Ramos (cell line): ENCODE measurements around the gene STON1.
"Not testable (repeated sequence)": the region's sequence is repeated elsewhere in the genome, so short reads cannot be mapped to it uniquely, and the experiment has no call there.

Experiments
- in situ Hi-C: fragments of 300-500 bp; cut with MboI; formaldehyde crosslinking; loops from one replicate; pipeline ENCODE4 v1.14.3; 2022; ENCODE audit warnings: low sequenced_read_pairs; ENCODE audit not compliant: unreplicated experiment

The STON1 gene, protein sequence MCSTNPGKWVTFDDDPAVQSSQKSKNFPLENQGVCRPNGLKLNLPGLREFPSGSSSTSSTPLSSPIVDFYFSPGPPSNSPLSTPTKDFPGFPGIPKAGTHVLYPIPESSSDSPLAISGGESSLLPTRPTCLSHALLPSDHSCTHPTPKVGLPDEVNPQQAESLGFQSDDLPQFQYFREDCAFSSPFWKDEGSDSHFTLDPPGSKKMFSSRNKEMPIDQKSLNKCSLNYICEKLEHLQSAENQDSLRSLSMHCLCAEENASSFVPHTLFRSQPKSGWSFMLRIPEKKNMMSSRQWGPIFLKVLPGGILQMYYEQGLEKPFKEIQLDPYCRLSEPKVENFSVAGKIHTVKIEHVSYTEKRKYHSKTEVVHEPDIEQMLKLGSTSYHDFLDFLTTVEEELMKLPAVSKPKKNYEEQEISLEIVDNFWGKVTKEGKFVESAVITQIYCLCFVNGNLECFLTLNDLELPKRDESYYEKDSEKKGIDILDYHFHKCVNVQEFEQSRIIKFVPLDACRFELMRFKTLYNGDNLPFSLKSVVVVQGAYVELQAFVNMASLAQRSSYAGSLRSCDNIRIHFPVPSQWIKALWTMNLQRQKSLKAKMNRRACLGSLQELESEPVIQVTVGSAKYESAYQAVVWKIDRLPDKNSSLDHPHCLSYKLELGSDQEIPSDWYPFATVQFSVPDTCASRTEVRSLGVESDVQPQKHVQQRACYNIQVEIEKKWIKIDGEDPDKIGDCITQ

DNA sequence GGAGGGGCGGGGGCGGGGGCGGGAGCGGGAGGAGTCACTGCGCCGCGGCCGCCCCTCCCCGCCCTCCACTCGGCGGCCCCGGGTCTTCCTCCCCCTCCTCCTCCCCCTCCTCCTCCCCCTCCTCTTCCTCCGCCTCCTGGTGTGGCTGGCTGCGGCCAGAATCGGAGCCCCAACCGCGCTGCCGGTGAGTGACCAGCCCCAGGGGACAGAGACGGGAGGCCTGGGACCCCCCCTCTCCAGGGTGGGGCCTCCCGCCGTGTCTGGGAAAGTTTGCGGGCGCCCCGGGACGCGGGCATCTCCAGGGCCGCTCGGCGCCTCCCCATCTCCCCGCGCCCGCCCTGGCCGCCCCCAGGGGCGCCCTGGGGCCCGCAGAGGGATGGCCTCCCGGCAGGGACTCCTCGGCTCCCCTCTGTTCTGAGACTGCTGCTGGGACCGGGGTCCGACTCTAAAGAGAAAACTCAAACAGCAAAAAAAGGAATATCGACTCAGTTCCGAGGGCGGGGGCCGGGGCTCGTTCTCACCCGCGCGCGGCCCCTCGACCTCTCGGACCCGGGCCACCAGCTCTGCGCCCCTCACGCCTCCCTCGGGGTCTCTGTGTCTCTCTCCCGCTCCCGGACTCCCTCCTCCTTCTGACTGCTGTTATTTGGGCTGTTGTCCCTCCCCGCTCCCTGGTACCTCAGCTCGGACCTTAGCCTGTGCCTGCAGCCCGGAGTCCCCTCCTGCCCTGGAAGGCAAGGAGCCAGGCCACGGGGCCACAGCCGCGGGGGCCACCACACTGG lies at the start of gene STON1:
STON1 (plus strand) TSS at position 122 of the 779 bp plus-strand sequence. CDS start 50,480 bp downstream, outside the sequence.
- in situ Hi-C loops = no loop called here

DNA sequence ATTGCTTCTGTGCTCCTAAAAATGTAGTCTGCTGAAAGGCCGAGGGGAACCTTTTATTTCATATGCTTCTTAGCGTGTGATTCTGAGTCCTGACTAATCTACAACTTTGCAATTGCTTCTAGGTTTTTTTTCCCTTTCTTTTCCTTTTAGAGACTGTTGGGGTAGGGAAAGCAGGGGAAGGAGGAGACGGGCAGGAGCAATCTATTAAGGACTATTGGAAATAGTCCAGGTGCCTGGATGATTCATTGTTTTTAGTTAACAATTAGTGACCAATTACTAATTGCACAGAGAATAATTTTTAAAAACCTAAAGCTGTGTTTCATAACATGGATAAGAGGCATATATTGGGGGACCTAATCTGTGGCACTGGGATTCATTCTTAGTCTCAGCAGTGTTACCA lies 49.4 kb upstream of the STON1 start:
- in situ Hi-C loops = no loop called here

DNA sequence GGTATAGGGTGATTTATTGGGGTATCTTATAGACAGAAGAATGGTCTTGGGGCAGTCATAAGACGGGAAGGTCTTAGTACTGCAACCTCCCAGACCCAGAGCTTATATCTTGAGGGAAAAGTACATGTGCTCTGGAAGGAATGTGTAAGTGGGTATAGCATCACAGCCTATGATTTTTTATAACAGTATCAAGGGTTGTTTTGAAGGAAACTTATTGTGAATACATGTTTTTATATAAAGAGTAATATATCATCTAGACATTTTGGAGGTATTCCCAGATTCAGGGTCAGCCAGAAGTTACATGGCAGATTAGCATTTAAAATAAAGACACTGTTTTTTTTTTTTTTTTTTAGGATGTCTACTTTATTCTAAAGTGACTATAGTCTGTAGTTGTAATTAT lies 47.6 kb upstream of the STON1 start:
- in situ Hi-C loops = no loop called here

DNA sequence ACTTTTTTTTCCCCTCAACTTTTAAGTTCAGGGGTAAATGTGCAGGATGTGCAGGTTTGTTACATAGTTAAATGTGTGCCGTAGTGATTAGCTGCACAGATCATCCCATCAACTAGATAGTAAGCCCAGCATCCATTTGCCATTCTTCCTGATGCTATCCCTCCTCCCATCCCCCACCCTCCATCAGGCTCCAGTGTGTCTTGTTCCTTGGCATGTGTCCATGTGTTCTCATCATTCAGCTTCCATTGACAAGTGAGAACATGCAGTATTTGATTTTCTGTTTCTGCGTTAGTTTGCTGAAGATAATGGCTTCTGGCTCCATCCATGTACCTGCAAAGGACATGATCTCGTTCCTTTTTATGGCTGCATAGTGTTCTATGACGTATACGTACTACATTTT lies 47.2 kb upstream of the STON1 start:
- in situ Hi-C loops = no loop called here

DNA sequence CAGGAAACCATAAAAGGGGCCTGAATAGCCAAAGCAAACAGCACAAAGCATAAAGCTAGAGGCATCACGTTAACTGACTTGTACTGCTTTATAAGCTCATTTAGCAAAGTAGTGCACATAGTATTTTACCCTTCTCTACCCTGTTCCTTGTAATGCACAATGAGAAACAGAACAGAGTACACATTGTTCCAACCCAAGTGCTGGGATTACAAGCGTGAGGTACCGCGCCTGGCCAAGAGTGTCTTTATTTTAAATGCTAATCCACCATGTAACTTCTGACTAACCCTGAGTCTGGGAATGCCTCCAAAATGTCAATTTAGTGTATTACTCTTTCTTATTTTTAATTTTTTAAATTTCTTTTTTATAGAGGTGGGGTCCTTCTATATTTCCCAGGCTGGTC lies 46.4 kb upstream of the STON1 start:
- in situ Hi-C loops = no loop called here

DNA sequence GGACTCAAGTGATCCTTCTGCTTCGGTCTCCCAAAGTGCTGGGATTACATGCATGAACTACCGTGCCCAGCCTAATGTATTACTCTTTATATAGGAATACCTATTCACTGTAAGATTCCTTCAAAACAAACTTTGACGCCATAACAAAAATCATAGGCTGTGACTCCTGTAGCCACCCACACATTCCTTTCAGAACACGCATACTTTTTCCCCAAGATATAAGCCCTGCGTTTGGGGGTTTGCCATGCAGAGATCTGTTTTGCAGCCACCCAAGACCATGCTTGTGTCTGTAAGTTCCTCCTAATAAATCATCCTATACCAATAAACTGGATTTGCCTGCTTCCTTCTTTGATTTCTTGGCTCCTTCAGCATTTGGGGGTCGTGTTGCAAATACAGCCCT lies 46.0 kb upstream of the STON1 start:
- in situ Hi-C loops = no loop called here

DNA sequence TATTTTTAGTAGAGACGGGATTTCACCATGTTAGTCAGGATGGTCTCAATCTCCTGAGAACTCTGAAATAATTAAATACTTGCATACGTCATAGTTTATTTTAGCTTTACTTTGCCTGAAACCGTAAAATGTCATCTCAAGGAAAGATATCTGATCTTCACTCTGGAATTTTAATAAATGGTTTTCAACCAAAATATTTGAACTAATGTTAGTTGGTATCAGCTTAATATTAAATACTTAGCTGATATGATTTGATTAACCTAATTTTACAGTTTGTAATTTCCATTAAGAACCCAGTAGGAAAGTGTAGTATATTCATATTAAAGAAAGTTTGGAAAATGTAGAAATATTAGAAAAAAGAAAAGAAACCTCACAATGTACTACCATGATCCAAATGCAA lies 41.4 kb upstream of the STON1 start:
- in situ Hi-C loops = no loop called here

DNA sequence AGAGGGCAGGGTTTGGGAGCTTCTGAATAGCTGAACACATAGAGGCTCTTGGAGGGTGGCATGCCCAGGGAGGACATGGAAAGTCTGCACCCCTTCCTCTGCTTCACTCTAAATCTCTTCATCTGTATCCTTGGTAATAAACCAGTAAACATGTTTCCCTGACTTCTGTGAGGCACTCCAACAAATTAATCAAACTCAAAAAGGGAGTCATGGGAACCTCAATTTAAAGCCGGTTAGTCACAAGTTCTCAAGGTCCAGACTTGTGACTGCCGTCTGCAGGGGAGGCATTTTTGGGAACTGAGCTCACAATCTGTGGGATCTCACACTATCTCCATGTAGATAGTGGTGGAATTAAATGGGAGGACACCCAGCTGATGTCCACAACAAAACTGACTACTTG lies 33.1 kb upstream of the STON1 start:
- in situ Hi-C loops = no loop called here

DNA sequence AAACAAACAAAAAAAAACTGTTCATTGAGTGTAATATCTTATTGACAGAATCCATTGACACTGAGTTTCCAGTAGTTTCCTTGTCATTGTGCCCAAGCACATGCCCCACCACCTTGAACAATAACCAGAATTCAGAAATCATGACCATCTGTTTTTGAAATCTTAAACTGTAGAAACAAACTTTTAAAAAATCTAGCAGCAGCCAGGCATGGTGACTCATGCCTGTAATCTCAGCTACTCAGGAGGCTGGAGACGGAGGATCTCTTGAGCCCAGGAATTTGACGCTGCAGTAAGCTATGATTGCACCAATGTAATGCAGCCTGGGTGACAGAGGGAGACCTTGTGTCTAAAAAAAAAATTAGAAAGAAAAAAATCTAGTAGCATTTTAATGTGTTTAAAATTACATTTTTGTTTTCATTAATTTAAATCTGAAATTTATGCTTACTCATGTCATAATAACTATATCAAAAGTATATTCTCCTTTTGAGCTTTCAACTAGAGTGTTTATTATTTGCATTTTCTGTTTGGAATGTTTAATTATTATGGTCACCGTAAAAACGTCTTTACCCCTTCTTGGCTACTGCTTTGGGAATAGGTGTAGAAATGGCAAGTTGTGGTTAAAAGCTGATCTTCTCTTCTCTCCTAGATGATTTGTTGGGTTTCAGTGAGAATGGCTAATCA lies 25.2 kb upstream of the STON1 start:
- in situ Hi-C loops = no loop called here

DNA sequence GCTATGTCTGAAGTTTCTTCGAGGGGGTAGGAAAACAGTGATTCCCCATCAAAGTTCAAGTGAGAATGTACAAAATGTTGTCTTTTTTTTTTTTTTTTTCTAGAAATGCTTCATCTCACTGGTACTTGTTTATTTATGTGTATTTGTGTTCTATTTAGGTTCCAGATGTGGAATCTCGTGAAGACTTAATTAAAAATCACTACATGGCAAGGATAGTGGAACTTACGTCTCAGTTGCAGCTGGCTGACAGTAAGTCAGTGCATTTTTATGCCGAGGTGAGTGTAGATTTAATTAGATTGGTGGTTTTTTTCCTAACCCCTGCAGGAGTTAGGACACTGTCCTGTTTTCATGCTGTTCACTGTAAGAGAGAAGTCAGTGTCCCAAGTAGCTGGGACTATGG lies 22.8 kb upstream of the STON1 start:
- in situ Hi-C loops = no loop called here

DNA sequence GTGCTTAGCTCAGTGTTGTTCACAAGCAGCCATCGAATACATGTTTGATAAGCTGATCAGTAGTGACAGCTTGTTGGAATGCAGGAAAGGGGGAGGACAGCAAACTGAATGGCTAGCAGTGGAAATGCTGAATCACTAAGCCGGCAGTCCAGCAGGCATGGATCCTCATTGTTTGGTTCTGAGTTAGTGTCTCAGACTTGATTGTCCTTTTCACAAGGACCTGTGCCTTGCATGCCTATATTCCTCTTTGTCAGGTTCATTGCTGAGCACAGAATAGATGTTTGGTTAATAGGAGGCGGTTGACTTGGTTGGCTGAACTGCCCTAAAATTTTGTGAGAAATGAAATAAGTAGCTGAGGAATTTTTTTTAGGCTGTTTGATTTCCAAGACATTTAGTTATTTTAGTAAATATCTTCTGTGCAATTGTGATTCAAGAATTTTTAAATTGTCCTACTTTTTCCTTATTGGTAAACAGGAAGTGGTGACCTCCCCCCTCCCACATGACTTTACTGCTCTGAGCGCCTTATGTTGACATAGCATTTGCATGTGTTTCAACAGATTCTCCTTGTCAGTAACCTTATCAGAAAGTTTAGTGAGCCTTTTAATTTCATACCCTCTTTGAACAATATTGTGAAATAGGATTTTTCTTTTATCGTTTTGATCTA lies 21.4 kb upstream of the STON1 start:
- in situ Hi-C loops = no loop called here

DNA sequence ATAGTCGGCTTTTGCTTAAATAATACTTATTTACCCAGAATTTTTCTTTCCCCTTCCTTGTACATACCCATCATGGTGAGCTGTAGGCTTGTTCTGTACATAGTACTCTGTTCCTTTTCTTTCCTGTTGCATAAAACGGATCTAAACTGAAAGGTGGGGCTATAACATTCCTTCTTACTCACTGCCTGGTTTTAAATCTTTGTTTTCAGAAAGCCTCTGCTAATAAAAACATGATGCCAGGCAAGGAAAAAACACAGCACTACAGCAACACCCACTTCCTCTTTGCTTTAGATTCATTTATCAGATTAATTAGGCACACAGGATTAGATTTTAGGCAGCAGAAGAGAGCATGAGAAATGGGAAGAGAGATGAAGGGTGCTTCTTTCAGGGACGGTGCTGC lies 19.6 kb upstream of the STON1 start:
- in situ Hi-C loops = no loop called here

DNA sequence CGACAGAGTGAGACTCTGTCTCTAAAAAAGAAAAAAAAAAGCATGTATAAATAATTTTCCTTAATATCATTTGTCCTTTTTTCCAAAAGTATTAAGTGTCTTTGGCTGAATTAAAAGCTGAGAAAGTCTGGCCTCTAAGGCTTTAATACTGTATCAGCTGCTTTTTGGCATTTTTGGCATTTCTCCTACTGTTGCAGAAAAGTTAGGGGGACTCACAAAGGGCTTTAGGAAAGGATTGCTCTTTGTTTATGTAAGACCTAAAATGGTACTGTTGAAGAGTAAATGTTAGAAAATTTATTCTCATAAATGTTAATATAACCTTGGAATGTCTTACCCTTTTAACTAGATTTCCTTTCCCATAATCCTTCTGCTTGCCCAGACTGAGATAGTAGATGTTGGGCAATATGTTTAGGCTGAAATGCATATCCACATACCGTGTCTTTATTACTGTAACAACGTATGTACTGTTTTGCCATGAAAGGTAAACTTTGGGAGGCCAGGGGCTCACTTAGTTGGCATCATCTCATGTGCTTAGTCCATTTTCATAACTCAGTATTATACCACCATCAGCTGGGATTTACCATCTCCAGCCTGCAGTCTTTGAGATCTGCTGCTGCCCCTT lies 18.0 kb upstream of the STON1 start:
- in situ Hi-C loops = no loop called here

DNA sequence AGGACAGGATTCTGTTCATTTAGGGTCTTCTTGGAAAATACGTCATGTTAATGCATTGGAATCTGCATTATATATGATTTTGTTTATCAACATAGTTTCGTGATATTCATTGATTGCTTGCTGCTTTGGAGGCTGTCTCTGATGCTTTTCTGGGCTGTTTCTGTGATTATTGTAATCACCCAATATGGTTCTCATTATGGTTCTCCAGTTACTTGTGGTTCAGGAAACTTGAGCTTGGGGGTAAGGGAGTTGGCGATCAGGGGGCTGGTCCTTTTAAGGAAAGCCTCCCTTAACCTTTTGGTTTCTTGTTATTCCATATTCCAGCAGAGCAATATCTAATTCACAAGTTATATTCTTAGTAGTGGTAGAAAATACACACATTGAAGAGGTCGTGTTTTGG lies 17.4 kb upstream of the STON1 start:
- in situ Hi-C loops = no loop called here

DNA sequence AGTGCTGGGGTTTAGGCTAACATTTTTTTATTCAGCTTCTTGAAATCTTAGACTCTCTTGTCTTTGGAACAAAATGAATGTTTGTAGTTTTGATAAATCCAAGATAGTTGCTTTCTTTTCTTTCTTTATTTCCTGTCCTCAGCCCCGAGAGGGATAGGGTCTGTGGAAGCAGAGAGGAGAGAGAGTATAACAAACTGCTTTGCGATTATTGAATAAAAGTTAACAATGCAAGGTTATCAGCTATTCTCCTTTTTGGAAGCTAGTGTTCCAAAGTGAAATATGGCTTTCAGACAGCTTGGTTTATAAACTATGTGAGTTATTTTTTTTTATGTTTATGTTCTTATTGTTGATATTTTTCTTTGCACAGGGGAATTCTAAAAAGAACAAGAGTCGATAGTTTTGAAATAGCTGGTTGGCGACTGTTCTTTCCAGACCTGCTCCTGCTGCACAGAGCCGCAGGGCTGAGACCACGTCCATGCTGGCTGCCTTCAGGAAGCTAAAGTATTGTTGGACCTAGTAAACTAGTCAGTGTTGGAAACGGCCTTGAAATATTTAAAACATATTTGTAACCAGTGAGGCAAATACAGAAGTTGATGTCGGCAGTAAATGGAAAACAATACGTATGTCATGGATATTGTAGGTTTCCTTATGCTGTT lies 15.5 kb upstream of the STON1 start:
- in situ Hi-C loops = no loop called here

DNA sequence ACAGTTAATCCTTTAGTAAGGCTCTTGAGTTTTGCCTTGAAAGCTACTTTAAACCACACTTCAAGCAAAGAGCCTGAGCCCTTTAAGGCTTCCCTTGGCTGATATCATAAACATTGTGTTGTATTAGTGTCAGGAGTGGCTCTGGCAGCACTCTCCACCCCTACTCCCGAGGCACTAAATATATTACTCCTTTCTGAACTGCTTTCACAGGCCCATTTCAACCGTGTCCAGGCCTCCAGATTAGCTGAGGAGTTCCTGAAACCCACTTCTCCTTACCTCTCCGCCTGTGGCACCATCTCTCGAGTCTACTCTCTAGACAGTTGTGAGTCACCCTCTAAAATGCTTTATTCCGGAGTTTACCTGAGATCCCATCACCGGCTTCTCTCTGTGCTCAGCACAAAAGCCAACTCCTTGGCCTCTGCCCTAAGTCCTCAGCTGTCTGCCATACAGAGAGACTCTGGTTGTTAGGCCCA lies 14.4 kb upstream of the STON1 start:
- in situ Hi-C loops = no loop called here

DNA sequence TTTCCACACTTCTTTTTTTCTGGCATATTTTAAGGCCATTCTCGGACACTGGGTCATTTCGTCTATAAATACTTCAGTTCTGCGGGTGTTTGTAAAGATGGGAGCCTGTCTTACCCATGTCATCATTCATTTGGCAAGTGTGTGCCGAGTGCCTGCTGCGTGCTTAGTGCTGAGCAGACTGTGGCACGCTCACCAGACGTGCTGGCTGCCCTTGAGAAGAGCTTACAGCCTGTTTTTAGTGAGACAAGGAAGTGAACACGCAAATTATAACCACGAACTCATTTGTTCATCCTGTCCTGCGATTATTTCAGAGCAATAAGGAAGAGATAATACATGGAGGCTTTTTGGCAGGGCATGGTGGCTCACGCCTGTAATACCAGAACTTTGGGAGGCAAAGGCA lies 10.4 kb upstream of the STON1 start:
- in situ Hi-C loops = no loop called here

DNA sequence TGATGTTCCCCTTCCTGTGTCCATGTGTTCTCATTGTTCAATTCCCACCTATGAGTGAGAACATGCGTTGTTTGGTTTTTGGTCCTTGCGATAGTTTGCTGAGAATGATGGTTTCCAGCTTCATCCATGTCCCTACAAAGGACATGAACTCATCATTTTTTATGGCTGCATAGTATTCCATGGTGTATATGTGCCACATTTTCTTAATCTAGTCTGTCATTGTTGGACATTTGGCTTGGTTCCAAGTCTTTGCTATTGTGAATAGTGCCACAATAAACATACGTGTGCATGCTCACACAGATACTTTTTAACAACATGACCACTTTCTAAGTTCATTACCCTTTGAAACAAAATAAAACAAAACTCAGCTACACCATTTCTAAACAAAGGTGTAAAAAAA lies 5.2 kb upstream of the STON1 start:
- in situ Hi-C loops = not testable (repeated sequence)
